Inflammatory macrophage (primary cell): ENCODE measurements around the gene ITGA4.

Source experiments
- DNase-seq, 2 donors: peaks; one replicate each; pipeline ENCODE4 v3.0.0-alpha.2; 2020 to 2022

Gene ITGA4

DNA sequence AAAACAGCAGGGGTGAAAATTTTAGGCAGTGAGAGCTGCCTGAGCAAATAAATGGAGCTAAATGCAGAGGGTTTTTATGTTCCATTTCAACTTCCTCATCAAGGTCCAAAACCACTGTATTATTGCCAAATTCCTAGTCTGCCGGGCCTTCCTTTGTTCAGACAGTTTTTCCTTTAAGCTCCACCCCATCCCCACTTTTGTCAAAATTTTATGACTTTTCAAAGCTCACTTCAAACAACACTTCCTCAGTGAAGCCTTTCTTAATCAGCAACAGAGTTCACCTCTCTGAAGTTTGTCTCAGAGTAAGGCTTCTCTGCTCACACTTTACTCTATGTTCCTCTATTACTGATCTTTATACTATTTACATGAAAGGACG, 118.5 kb downstream of the ITGA4 start:
- peak; percentile 17 to 56 for DNase-seq

DNA sequence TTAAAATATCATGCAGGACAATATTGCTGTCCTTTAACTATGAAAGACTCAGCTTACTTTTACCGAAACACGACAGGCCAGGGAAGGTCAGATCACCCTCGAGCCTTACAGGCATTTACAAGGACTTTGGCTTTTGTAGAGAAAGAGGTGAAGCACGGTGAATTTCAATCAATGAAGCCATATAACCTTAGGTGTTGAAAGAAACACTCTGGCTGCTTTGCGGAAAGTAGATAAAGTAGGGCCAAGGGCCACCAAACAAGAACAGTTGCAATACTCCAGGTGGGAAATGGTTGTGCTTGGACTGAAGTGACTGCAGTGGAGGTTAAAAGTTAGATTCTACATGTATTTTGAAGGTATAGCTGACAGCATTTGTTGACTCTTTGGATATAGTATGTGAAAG, 119.2 kb downstream of the ITGA4 start:
- no peak for DNase-seq

GRCh38 chr2:181578829-181579228, 121.6 kb downstream of the ITGA4 start:
- DNase-seq: no peak

GRCh38 chr2:181581534-181581933, 124.3 kb downstream of the ITGA4 start:
- DNase-seq: no peak

GRCh38 chr2:181585732-181586131, 128.5 kb downstream of the ITGA4 start:
- no peak for DNase-seq
